ENCODE data around the gene TRIM41. TPM values are rescaled to one million over a fixed set of nuclear protein-coding genes. Genes with fewer than 3 reads are reported as not detected.

The TRIM41 gene
- total and polyA plus RNA-seq, 9 donors, result 9.5 to 21.9 (median 19.3) TPM

- Histone ChIP-seq H3K36me3 (ENCODE audit: control insufficient read depth, insufficient read depth, low read length) (no peaks in the 10 kb centered on the region), H3K9me3 (replicated peaks; ENCODE audit: control insufficient read depth, low read depth, low read length) (no peaks in the 10 kb centered on the region), H3K27me3 (ENCODE audit: control insufficient read depth, insufficient read depth, low read length) (peaks cover 18% of the 10 kb centered on the region), H3K27ac (ENCODE audit: low read length) (no peak overlapping the region), H3K4me3 (ENCODE audit: low read length) (no peak overlapping the region), H3K4me1 (ENCODE audit: control insufficient read depth, insufficient read depth, low read length) (peaks cover 36% of the 10 kb centered on the region)
- no peak for DNase-seq
- 80% methylated on average over 3 of the region's 10 CpGs for WGBS (ENCODE audit: insufficient coverage)
Measured at GRCh38 chr5:181220178-181220515, 2.9 kb upstream of the TRIM41 start.

- peak overlapping the region; percentile 99 for H3K27ac ChIP-seq (ENCODE audit: low read length)
- DNase-seq, result no peak
- WGBS (ENCODE audit: insufficient coverage), result 49% methylated on average over 12 of the region's 27 CpGs
- H3K27me3 ChIP-seq (ENCODE audit: control insufficient read depth, insufficient read depth, low read length), result peaks cover 13% of the 10 kb centered on the region
- peaks cover 31% of the 10 kb centered on the region for H3K4me1 ChIP-seq (ENCODE audit: control insufficient read depth, insufficient read depth, low read length)
- H3K4me3 ChIP-seq (ENCODE audit: low read length), result peak overlapping the region; percentile 2
- H3K9me3 ChIP-seq (replicated peaks; ENCODE audit: control insufficient read depth, low read depth, low read length), result no peaks in the 10 kb centered on the region
- H3K36me3 ChIP-seq (ENCODE audit: control insufficient read depth, insufficient read depth, low read length), result no peaks in the 10 kb centered on the region
Measured at GRCh38 chr5:181221105-181221791, 1.8 kb upstream of the TRIM41 start.

- DNase-seq, result peak; percentile 95
- Histone ChIP-seq H3K27me3 (ENCODE audit: control insufficient read depth, insufficient read depth, low read length) (peaks cover 8% of the 10 kb centered on the region), H3K4me1 (ENCODE audit: control insufficient read depth, insufficient read depth, low read length) (peaks cover 25% of the 10 kb centered on the region), H3K27ac (ENCODE audit: low read length) (peak overlapping the region; percentile 99), H3K9me3 (replicated peaks; ENCODE audit: control insufficient read depth, low read depth, low read length) (no peaks in the 10 kb centered on the region), H3K36me3 (ENCODE audit: control insufficient read depth, insufficient read depth, low read length) (no peaks in the 10 kb centered on the region), H3K4me3 (ENCODE audit: low read length) (peak overlapping the region; percentile 92)
- WGBS (ENCODE audit: insufficient coverage), result 5% methylated on average over 46 of the region's 50 CpGs
Measured at GRCh38 chr5:181221792-181222629, 1.1 kb upstream of the TRIM41 start.

- Histone ChIP-seq H3K27ac (ENCODE audit: low read length) (peak overlapping the region; percentile 99), H3K4me3 (ENCODE audit: low read length) (peak overlapping the region; percentile 92), H3K36me3 (ENCODE audit: control insufficient read depth, insufficient read depth, low read length) (peaks cover 3% of the 10 kb centered on the region), H3K27me3 (ENCODE audit: control insufficient read depth, insufficient read depth, low read length) (peaks cover 8% of the 10 kb centered on the region), H3K4me1 (ENCODE audit: control insufficient read depth, insufficient read depth, low read length) (peaks cover 20% of the 10 kb centered on the region), H3K9me3 (replicated peaks; ENCODE audit: control insufficient read depth, low read depth, low read length) (no peaks in the 10 kb centered on the region)
- WGBS (ENCODE audit: insufficient coverage), result 0% methylated on average over 9 of the region's 18 CpGs
- DNase-seq, result no peak
Measured at GRCh38 chr5:181222630-181223057, 437 bp upstream of the TRIM41 start.

GRCh38 chr5:181223729-181224389 is 778 bp downstream of the TRIM41 start:
- WGBS (ENCODE audit: insufficient coverage), result 2% methylated on average over 19 of the region's 31 CpGs
- peak; percentile 83 for DNase-seq
- Histone ChIP-seq H3K9me3 (replicated peaks; ENCODE audit: control insufficient read depth, low read depth, low read length) (no peaks in the 10 kb centered on the region), H3K27ac (ENCODE audit: low read length) (peak overlapping the region; percentile 99), H3K36me3 (ENCODE audit: control insufficient read depth, insufficient read depth, low read length) (peaks cover 12% of the 10 kb centered on the region), H3K27me3 (ENCODE audit: control insufficient read depth, insufficient read depth, low read length) (peaks cover 8% of the 10 kb centered on the region), H3K4me3 (ENCODE audit: low read length) (peak overlapping the region; percentile 92), H3K4me1 (ENCODE audit: control insufficient read depth, insufficient read depth, low read length) (peaks cover 17% of the 10 kb centered on the region)

- H3K27me3 ChIP-seq (ENCODE audit: control insufficient read depth, insufficient read depth, low read length), result peaks cover 3% of the 10 kb centered on the region
- peaks cover 20% of the 10 kb centered on the region for H3K36me3 ChIP-seq (ENCODE audit: control insufficient read depth, insufficient read depth, low read length)
- H3K4me3 ChIP-seq (ENCODE audit: low read length), result peak overlapping the region; percentile 92
- peaks cover 17% of the 10 kb centered on the region for H3K4me1 ChIP-seq (ENCODE audit: control insufficient read depth, insufficient read depth, low read length)
- H3K9me3 ChIP-seq (replicated peaks; ENCODE audit: control insufficient read depth, low read depth, low read length), result no peaks in the 10 kb centered on the region
- 84% methylated on average over 17 of the region's 22 CpGs for WGBS (ENCODE audit: insufficient coverage)
- H3K27ac ChIP-seq (ENCODE audit: low read length), result peak overlapping the region; percentile 99
- no peak for DNase-seq
Measured at GRCh38 chr5:181224390-181225229, 1.5 kb downstream of the TRIM41 start.

- peaks cover 3% of the 10 kb centered on the region for H3K4me1 ChIP-seq (ENCODE audit: control insufficient read depth, insufficient read depth, low read length)
- DNase-seq, result no peak
- H3K27ac ChIP-seq (ENCODE audit: low read length), result no peak overlapping the region
- no peaks in the 10 kb centered on the region for H3K9me3 ChIP-seq (replicated peaks; ENCODE audit: control insufficient read depth, low read depth, low read length)
- no peak overlapping the region for H3K4me3 ChIP-seq (ENCODE audit: low read length)
- H3K36me3 ChIP-seq (ENCODE audit: control insufficient read depth, insufficient read depth, low read length), result peaks cover 65% of the 10 kb centered on the region
- WGBS (ENCODE audit: insufficient coverage), result 82% methylated on average over 10 of the region's 13 CpGs
- no peaks in the 10 kb centered on the region for H3K27me3 ChIP-seq (ENCODE audit: control insufficient read depth, insufficient read depth, low read length)
Measured at GRCh38 chr5:181229996-181230395, 6.9 kb downstream of the TRIM41 start.

- H3K4me3 ChIP-seq (ENCODE audit: low read length), result no peak overlapping the region
- no peak for DNase-seq
- 100% methylated on average over 1 of the region's 6 CpGs for WGBS (ENCODE audit: insufficient coverage)
Measured at GRCh38 chr5:181230551-181230950, 7.5 kb downstream of the TRIM41 start.

GRCh38 chr5:181231432-181231831 is 8.4 kb downstream of the TRIM41 start:
- no peaks in the 10 kb centered on the region for H3K9me3 ChIP-seq (replicated peaks; ENCODE audit: control insufficient read depth, low read depth, low read length)
- whole genome bisulfite sequencing (ENCODE audit: insufficient coverage), result 83% methylated on average over 5 of the region's 7 CpGs
- no peak overlapping the region for H3K4me3 ChIP-seq (ENCODE audit: low read length)
- peaks cover 79% of the 10 kb centered on the region for H3K36me3 ChIP-seq (ENCODE audit: control insufficient read depth, insufficient read depth, low read length)
- no peaks in the 10 kb centered on the region for H3K27me3 ChIP-seq (ENCODE audit: control insufficient read depth, insufficient read depth, low read length)
- H3K4me1 ChIP-seq (ENCODE audit: control insufficient read depth, insufficient read depth, low read length), result peaks cover 13% of the 10 kb centered on the region
- no peak for DNase-seq
- H3K27ac ChIP-seq (ENCODE audit: low read length), result no peak overlapping the region

More at GRCh38 chr5:181230551-181230950, 7.5 kb downstream of the TRIM41 start:
- H3K36me3 ChIP-seq (ENCODE audit: control insufficient read depth, insufficient read depth, low read length), result peaks cover 71% of the 10 kb centered on the region
- no peak overlapping the region for H3K27ac ChIP-seq (ENCODE audit: low read length)
- H3K9me3 ChIP-seq (replicated peaks; ENCODE audit: control insufficient read depth, low read depth, low read length), result no peaks in the 10 kb centered on the region
- peaks cover 7% of the 10 kb centered on the region for H3K4me1 ChIP-seq (ENCODE audit: control insufficient read depth, insufficient read depth, low read length)
- H3K27me3 ChIP-seq (ENCODE audit: control insufficient read depth, insufficient read depth, low read length), result no peaks in the 10 kb centered on the region

Data from muscle of leg (tissue), 11 donors.